GM21619 (cell line): ENCODE measurements around the gene PHLDB2.

Experiments used
- ATAC-seq: cut with Tn5 transposase; IDR thresholded peaks from one replicate; pipeline ENCODE4 v1.9.1; 2021; ENCODE audit not compliant: unreplicated experiment

The PHLDB2 gene

DNA sequence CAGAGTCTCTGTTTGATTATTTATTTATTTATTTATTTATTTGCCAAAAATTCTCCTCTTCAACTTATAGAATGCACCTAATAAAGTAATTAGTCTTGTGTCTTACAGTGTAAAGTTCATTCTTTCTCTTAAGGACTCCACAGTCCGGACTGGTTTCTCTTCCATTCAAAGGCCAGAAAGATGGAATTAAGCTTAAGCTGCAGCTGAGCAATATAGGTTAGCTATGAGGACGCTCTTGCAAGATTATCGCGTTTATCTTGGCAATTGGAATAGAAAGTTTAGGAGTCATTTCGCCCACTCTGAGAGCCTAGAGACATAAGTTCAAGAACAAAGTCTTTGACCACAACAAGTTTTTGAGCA lies 154.7 kb downstream of the PHLDB2 start:
- ATAC-seq = peak; percentile 35

DNA sequence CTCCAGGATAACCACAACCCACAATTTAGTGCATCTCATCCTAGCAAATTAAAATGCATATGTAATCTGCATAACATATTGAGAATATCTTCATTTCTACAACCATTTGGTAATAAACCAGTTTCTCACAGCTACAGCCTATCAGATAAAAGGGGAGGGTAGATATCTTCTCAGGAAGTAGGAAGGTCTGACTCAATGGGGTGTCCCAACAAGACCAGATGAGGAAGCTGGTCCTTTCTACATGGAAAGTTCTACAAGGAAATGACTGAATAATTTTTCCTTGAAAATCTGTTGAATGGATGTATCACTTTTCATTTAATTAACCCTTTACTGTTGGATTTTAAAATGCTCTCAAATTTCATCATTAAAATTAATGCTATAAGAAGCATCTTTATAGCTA lies 158.0 kb downstream of the PHLDB2 start:
- ATAC-seq = no peak

DNA sequence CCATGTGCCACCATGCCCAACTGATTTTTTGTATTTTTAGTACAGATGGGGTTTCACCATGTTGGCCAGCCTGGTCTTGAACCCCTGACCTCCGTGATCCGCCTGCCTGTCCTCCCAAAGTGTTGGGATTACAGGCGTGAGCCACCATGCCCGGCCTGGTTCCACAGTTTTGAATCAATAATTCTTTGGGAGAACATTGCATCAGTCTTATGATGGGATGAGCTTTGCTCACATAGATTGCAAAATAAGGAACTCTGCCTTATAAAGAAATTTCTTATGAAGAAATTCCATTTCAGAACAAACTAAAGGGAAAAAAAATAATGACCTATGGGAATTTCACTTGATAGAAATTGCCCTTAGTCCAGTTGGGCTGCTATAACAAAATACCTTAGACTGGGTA lies 159.6 kb downstream of the PHLDB2 start:
- ATAC-seq = no peak

DNA sequence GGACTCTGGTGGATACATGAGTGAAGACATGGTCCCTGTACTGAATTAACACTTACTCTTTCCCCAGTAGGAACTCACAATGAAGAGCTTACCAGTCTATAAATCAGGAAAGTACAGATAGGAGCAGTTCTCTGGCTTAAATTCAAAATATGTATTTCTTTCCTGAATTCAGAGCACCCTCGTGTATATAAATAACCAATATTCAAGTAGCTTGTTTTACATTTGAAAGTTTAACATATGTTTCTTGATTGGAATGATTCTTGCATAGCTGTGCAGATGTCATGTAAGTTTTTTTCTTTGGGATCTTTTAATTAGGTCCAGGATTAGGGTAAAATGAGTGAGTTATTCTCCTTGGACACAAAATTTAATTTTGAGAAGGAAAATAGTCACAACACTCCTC lies 160.7 kb downstream of the PHLDB2 start:
- ATAC-seq = no peak

DNA sequence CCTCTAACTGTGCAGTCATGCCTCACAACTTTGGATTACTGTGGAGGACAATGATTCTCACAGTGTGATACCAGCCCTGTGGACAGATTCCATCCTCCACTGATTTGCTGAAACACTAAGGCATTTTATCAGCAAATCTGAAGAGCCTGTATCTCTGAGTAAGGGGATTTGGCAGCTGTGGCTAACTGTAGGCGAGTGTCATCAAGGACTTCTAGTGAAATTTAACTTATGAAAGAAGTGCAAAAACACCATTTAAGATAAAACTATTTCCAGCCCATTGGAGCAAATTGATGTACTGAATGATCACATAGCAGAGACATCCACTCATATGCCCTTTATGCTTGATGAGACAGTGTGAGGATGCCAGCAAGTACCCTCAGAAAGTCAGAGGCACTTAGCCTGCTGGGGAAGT lies 161.6 kb downstream of the PHLDB2 start:
- ATAC-seq = no peak
